SIG-M5 treated with dmso at 0.1 percent for 504 hours (cell line): ENCODE results near the gene SART1.
"Not testable (repeated sequence)": the region's sequence is repeated elsewhere in the genome, so short reads cannot be mapped to it uniquely, and the experiment has no call there.

Experiments
- DNase-seq: peaks from one replicate; lab custom pipeline; 2025; ENCODE audit not compliant: unreplicated experiment; lab: John Stamatoyannopoulos, UW

SART1 gene

DNA sequence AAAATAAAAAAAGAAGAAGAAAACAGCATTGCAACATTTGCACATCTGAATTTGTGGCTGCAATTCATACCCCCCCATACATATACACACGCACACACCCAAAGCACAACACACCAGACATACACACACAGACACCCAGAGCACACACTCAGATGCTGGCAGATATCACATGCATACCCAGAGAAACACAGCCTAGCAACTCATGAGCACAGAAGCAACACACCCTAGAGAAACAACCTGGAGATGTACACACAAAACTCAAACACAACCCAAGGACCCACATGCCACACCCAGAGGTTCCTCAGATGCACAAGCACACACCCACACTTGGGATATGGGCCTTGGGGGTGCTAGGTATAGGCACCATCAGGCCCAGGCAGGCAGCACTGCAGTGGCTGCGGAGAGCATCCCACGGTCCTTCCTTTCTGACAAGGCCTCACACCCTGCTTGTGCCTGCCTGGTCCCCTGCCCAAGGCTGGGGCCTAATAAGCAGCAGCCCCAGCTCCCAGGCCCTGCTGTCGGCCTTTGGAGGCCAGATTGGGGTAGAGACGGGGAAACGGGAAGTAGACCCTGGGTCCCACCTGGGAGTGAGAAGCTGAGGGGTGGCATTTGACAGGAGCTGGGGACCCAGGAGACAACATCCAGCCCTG is 53.4 kb downstream of the SART1 start:
- DNase-seq: no peak

- no peak for DNase-seq
Measured at GRCh38 chr11:66015454-66015881, 53.9 kb downstream of the SART1 start.

- DNase-seq: no peak
Measured at GRCh38 chr11:66015936-66016792, 54.6 kb downstream of the SART1 start.

- DNase-seq: no peak
Measured at GRCh38 chr11:66016793-66017177, 55.3 kb downstream of the SART1 start.

GRCh38 chr11:66017321-66017720 is 55.8 kb downstream of the SART1 start:
- DNase-seq: no peak

DNA sequence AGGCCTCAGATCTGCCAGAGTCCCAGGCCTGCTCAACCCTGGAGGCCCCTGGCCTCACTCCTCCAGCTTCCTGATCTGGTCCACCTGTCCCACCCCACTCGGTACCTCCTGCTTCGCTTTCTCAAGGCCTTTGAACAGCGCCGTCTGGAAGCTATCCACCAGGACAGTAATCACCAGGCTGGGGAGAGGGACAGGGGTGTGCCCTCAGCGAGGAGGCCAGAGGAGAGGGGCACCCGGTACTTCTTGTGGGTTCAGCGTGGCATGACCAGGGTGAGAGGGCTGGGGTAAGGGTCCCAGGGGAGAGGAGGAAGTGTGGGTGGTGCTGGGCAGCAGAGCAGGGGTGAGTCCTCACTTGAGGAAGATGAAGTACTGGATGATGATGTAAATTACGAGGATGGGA is 58.7 kb downstream of the SART1 start:
- no peak for DNase-seq

DNA sequence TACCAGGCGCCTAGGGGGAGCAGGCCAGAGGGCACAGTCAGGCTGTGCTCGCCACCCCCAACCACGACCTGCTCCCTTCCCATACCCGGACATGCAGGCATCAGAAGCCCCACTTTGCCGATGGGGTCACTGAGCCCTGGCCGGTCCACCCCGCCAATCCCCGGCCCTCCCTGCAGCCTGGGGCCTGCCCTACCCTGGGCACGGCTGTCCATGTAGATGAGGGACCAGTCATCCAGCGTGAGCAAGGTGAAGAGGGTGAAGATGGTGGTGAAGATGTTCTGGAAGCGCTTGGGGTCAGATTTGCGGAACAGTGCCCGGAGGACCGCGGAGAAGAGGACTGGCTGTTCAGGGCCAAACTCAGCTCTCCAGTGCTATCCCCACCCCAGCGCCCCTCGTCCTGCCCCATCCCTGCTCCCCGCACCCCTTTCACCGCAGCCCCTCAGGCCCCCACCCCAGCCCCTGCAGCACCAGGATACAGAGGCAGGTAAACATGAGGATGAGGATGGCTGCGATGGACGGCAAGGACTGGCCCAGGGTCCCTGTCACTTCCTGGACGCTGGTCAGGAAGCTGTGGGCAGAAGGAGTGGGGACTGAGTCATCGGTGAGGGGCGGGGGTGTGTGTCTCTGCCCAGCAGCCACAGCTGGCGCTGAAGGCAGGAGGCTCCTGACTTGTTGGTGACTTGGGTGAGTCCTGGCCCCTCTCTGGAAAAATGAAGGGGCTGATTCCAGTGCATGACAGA is 59.3 kb downstream of the SART1 start:
- DNase-seq: peak; percentile 30

DNA sequence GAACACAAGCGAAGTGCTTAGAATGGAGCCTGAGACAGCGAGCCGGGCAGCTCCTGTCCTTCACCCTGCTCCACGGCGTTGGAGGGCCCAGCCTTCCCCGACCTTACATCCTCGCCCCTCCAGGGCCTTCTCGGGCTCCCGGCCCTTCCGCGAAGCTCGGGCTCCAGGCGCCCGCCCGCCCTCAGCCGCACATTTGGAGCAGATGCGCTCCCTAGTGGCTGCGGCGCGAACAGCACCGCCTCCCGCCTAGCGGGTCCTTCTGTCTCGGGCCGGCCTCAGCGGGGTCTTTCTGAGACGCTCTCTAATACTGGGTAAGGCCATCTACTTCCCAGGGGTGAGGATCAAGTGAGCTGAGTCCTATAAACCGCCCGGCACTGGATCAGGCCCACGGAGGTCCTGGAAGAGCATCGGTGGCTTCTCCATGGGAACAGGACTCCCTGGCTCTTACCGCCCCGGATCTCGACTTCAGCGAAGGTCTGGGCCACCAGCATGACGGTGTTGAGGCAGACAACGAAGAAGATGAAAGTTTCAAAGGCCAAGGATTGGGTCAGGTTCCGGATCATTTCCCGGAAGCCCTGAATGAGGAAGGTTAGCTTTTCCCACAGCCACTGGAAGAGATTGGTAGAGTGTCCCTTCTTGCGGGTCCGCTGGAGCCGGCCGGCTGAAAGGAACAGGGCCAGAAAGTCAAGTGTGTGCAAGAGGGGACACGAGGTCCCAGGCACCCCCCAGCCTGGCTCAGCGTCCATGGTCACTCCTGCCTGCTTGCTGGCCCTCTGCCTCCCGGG is 61.1 kb downstream of the SART1 start:
- peak; percentile 48 for DNase-seq

DNA sequence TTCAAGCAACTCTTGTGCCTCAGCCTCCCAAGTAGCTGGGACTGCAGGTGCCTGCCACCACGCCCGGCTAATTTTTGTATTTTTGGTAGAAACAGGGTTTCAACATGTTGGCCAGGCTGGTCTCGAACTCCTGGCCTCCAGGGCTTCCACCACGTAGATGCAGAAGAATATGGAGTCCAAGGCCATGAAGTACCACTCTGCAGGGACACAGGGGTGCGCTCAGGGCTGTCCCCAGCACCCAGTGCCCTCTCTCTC is 61.6 kb downstream of the SART1 start:
- not testable (repeated sequence) for DNase-seq

DNA sequence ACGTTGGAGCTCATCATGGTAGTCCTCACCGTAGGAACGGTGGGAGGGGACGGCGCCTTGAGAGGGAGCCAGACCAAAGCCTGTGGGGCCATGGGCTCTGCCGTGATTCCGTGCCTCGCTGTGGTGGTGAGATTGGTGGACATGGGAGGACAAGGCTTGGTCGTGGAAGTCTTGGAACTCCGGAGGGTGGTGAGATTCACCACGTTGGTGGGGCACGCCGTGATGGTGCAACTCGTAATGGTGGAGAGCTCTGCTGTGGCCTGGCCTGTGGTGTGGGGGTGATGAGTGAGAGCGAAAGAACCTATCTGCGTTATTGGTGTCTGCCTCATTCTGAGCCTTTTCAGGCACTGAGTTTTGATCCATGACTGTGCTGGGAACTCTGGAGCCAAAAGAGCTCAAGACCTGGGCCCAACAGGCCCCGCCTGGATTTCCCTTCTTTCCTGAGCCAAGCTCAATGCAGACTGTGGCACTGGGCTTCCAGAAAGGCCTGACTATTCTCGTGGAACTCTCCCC is 64.5 kb downstream of the SART1 start, which contains the start of gene CATSPER1:
Gene CATSPER1 (minus strand): TSS at position 463 of the 513 bp plus-strand sequence. CDS start 100 bp downstream, at position 363.
- DNase-seq: no peak
